ENCODE data around the gene DTX1.

DNA sequence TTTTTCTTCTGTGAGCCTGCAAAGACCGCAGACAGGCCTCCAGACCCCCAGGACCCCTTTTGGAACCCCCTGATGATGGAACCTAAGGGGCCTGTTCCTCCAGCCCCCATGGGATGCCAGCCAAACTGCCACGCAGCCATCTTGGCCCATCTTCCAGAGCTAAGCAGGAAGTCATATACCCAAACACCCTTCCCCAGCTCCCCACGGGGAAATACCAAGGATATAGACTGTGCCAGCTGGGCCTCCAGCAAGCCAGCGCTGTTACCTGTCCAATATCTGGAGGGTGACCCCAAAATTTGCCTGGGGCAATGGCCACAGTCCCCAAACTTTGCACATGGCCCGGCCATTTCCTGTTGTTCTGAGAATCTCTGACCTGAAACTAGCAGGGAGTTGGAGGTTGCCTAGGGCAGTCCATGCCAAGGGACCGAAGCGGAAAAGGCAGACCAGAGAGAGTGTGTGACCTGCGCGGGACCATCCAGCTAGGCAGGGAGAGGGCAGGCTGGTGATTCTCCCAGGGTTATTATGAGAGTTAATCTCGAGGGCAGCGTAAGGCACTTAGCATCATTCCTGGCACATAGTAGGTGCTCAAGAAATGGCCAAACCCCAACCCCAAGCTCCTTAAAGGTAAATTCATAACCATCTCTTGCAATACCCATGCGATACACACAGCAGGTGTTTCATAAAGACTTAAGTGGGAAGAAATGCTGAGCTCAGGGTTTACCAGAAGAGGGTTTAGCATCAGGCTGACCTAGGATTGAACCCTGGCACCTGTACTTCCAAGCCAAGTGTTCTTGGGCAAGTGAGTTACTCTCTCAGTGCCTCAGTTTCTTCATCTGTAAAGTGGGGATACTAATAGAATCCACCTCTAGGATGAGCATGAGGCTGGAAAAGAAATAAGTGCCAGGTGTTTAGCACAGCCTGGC is 81.6 kb downstream of the DTX1 start:
- TF ChIP-seq, protein P1, sequence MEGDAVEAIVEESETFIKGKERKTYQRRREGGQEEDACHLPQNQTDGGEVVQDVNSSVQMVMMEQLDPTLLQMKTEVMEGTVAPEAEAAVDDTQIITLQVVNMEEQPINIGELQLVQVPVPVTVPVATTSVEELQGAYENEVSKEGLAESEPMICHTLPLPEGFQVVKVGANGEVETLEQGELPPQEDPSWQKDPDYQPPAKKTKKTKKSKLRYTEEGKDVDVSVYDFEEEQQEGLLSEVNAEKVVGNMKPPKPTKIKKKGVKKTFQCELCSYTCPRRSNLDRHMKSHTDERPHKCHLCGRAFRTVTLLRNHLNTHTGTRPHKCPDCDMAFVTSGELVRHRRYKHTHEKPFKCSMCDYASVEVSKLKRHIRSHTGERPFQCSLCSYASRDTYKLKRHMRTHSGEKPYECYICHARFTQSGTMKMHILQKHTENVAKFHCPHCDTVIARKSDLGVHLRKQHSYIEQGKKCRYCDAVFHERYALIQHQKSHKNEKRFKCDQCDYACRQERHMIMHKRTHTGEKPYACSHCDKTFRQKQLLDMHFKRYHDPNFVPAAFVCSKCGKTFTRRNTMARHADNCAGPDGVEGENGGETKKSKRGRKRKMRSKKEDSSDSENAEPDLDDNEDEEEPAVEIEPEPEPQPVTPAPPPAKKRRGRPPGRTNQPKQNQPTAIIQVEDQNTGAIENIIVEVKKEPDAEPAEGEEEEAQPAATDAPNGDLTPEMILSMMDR (IDR thresholded peaks at IDR 0.05) = no peak
- no peak for TF ChIP-seq POLR2A (IDR thresholded peaks at IDR 0.05)

All from uterus (tissue), 2 donors.